SW 1271 (cell line): ENCODE results near the gene MACC1.
"Not testable (repeated sequence)": the region's sequence is repeated elsewhere in the genome, so short reads cannot be mapped to it uniquely, and the experiment has no call there.

ENCODE experiments used
- DNase-seq, 2 experiments: peaks; one replicate each; lab custom pipeline; 2025; lab: John Stamatoyannopoulos, UW

Gene MACC1

GRCh38 chr7:20206104-20206896 lies 10.9 kb downstream of the MACC1 start:
- no peak for DNase-seq

- DNase-seq, result no peak
These were observed 13.9 kb downstream of the MACC1 start for GRCh38 chr7:20203316-20203715.

GRCh38 chr7:20201380-20201779 lies 15.8 kb downstream of the MACC1 start:
- no peak for DNase-seq

GRCh38 chr7:20200971-20201370 lies 16.2 kb downstream of the MACC1 start:
- DNase-seq, result no peak

GRCh38 chr7:20200361-20200760 lies 16.8 kb downstream of the MACC1 start:
- DNase-seq, result no peak

- DNase-seq, result peak; percentile 67 to 89
These were observed 18.0 kb downstream of the MACC1 start for GRCh38 chr7:20199015-20199737.

- DNase-seq, result no peak
These were observed 18.9 kb downstream of the MACC1 start for GRCh38 chr7:20198260-20198659.

- peak in 1 of 2 experiments; percentile 24 for DNase-seq
These were observed 19.3 kb downstream of the MACC1 start for GRCh38 chr7:20197837-20198236.

- no peak for DNase-seq
These were observed 19.9 kb downstream of the MACC1 start for GRCh38 chr7:20197125-20197748.

- no peak for DNase-seq
These were observed 22.7 kb downstream of the MACC1 start for GRCh38 chr7:20194343-20194995.

- DNase-seq, result no peak
These were observed 23.3 kb downstream of the MACC1 start for GRCh38 chr7:20193873-20194272.

- DNase-seq, result no peak
These were observed 23.9 kb downstream of the MACC1 start for GRCh38 chr7:20193242-20193777.

GRCh38 chr7:20191391-20191869 lies 25.8 kb downstream of the MACC1 start:
- no peak for DNase-seq

- no peak for DNase-seq
These were observed 26.4 kb downstream of the MACC1 start for GRCh38 chr7:20190560-20191390.

- DNase-seq, result no peak
These were observed 27.3 kb downstream of the MACC1 start for GRCh38 chr7:20189852-20190251.

GRCh38 chr7:20188567-20188966 lies 28.6 kb downstream of the MACC1 start:
- DNase-seq, result no peak

- not testable (repeated sequence) for DNase-seq
These were observed 29.3 kb downstream of the MACC1 start for GRCh38 chr7:20187850-20188249.

GRCh38 chr7:20185988-20186387 lies 31.2 kb downstream of the MACC1 start:
- DNase-seq, result no peak

GRCh38 chr7:20183086-20183485 lies 34.1 kb downstream of the MACC1 start:
- no peak for DNase-seq

GRCh38 chr7:20176578-20177242 lies 40.5 kb downstream of the MACC1 start:
- no peak for DNase-seq
